GM15510 (cell line): ENCODE results near the gene PTPN6.
A peak's percentile ranks its signal among the peaks of the same experiment; 100 is the strongest.

ENCODE experiments used
- POLR2A ChIP-seq: IDR thresholded peaks from 3 replicates; pipeline ENCODE4 v1.6.1; 2011; ENCODE audit warnings: borderline replicate concordance; ENCODE audit not compliant: insufficient read length; ENCODE audit errors: extremely low read depth

PTPN6 gene

DNA sequence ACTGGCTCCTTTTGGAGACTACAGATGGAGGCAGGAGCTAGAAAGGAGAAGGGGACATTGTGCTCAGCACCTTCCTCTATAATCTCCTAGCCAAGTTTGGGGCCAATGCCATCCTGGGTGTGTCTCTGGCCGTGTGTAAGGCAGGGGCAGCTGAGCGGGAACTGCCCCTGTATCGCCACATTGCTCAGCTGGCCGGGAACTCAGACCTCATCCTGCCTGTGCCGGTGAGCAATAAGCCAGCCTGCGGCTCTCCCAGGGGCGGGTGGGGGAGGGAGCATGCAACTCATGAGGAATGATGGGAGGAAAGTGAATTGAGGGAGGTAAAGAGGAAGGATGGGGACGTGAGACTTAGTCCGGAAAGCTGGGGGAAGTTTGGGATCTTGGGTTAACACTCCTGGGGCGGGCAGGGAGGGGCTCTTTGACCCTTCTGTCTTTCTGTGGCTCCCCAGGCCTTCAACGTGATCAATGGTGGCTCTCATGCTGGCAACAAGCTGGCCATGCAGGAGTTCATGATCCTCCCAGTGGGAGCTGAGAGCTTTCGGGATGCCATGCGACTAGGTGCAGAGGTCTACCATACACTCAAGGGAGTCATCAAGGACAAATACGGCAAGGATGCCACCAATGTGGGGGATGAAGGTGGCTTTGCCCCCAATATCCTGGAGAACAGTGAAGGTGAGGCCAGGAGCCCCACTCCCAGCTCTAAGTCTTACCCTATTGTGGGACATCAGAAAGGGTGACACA, 33.5 kb upstream of the PTPN6 start:
- TF ChIP-seq POLR2A: no peak

DNA sequence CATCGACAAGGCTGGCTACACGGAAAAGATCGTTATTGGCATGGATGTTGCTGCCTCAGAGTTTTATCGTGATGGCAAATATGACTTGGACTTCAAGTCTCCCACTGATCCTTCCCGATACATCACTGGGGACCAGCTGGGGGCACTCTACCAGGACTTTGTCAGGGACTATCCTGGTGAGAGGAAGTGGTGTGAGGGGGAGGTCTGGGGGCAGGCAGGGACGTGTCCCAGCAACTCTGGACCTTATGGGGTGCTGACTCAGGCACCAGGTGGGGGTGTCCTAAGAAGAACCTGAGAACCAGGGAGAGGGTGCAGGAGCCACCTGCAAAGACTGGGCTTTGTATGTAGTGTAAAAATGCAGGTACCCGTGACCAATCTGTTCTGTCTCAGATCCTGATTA, 31.6 kb upstream of the PTPN6 start:
- TF ChIP-seq POLR2A: no peak

DNA sequence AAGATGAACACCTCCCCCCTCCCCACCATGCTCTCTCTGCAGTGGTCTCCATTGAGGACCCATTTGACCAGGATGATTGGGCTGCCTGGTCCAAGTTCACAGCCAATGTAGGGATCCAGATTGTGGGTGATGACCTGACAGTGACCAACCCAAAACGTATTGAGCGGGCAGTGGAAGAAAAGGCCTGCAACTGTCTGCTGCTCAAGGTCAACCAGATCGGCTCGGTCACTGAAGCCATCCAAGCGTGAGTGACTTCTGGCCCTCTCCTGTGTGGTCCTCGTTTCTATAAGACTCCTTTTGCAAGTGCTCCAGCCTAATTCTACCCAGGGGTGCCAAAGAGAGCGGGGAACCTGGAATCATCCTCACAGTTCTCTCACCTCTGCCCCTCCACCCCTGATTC, 29.6 kb upstream of the PTPN6 start:
- no peak for TF ChIP-seq POLR2A

DNA sequence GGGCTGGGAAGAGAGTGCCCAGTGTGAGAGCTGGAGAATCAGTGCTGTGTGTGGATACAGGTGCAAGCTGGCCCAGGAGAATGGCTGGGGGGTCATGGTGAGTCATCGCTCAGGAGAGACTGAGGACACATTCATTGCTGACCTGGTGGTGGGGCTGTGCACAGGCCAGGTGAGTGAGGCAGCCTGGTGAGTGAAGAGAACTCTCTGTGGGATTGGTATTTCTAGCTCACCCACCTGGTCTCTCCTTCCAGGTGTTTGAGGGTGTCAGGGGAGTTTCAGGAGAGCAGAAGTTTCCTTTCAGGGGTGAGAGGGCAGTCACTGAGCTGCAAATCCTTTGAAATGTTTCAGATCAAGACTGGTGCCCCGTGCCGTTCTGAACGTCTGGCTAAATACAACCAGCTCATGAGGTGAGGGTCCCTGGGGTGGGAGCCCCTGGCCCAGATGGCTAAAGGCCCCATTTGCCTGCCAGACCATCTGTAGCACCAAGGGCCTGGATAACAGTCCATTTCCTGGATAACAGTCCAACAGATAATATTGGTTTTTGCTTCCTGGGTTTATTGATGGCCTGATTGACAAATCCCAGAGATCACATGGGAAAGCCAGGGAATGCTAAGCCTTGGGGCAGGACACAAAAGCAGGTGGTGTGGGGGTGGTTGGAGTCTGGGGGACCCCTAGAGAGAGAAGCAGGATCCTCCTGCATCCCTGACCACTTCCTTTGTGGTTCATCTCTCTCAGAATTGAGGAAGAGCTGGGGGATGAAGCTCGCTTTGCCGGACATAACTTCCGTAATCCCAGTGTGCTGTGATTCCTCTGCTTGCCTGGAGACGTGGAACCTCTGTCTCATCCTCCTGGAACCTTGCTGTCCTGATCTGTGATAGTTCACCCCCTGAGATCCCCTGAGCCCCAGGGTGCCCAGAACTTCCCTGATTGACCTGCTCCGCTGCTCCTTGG, 28.9 kb upstream of the PTPN6 start:
- no peak for TF ChIP-seq POLR2A

DNA sequence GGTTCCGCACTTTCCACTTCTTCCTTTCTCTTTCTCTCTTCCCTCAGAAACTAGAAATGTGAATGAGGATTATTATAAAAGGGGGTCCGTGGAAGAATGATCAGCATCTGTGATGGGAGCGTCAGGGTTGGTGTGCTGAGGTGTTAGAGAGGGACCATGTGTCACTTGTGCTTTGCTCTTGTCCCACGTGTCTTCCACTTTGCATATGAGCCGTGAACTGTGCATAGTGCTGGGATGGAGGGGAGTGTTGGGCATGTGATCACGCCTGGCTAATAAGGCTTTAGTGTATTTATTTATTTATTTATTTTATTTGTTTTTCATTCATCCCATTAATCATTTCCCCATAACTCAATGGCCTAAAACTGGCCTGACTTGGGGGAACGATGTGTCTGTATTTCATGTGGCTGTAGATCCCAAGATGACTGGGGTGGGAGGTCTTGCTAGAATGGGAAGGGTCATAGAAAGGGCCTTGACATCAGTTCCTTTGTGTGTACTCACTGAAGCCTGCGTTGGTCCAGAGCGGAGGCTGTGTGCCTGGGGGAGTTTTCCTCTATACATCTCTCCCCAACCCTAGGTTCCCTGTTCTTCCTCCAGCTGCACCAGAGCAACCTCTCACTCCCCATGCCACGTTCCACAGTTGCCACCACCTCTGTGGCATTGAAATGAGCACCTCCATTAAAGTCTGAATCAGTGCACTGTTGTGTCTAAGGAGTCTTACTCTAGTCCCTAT, 28.0 kb upstream of the PTPN6 start:
- TF ChIP-seq POLR2A: no peak

DNA sequence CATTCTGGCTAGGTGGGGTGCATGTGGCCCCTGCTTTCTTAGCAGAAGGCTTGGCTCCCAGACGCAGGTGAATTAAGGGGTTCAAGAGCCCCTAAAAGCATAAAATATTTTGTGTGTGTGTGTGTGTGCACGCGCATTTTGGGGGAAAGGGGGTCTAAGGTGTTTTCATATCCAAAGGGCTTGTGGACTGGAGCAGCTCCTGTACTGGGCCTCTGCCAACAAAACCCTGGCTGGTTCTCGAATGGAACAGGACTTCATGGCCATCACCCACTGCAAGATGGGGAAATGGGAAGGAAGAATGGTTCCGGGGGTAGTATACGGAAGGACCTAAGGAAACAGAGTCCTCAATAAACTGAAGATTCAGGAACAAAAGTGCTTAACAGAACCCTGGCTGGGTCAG, 27.3 kb upstream of the PTPN6 start:
- no peak for TF ChIP-seq POLR2A

DNA sequence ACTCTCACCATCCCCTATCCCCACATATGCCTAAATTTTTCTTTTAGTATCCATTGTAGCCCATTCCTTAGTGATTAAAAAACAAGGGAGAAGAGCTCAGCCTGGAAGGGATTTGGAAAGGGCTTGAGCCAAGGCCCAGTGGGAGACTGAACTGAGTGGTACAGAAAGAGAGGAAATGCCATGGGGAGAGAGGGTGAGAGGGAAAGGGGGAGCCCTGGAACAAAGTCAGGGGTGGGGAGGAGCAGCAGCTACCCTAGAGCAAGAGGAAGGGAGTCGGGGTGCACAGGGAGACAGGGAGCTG, 26.0 kb upstream of the PTPN6 start:
- no peak for TF ChIP-seq POLR2A

DNA sequence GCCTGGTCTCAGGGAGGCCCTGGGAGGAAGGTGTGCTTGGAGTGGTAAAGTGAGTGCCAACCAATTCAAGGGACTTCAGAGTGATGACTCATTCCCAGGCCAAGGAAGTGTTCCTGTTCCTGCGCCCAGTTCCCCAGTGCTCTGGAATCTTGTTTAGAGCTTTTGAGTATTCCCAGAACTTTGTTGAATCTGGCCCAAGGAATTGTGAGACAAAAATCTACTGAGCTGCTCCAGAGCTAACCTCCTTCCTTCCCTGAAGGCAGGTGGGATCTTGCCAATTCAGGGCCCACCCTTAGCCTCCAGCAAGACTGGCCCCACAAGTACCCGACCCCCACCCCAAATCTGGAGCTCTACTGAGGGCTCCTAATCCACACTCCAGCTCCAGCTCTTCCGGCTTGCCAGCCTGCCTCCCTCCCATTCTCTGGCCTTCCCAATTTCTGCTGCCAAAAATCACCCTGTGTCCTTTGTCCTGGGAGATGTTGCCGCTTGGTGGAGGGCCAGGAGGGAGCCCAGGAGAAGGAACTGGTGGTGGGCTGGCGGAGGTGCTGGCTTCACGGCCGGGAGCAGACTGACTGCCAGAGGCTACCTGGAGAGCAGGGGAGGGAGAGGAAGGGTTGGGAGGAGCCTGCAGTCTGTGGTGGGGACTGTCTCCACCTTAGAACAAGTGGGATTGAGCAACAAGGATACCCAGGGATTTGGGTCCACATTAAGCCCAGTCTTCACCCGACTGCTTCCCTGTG, 25.4 kb upstream of the PTPN6 start:
- TF ChIP-seq POLR2A: no peak

DNA sequence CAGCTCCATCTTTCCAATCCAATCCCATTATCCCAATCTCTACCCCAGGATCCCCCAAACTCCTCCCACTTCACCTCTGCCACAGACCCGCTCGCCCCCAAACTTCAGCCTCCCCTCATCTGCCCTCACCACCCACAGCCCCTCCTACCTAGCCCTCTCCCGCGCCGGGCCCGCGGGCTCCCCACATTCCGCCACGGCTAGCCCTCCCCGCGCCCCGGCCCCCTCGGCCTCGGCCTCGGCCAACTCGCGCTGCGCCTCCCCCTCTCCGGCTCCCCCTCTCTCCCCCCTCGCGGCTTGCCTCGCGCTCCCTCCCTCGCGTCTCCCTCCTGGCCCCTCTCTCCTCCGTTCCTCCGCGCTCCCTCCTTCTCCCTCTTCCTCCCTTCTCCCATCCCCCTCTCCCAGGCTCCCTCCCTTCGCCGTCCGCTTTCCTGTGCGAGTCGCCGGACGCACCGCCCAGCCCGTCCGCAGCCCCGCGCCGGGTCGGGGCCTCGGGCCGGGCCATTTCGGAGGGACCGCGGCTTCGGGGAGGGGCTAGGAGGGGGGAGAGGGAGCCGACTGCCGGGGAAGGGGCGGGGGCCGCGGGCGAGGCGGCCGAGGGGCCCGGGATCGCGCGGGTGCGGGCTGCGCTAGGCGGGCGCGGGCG, 23.7 kb upstream of the PTPN6 start, which contains the start of gene ATN1:
Gene ATN1 (plus strand): TSS at position 581 of the 643 bp plus-strand sequence. CDS start 6,043 bp downstream, outside the sequence.
- peak; percentile 43 for TF ChIP-seq POLR2A

DNA sequence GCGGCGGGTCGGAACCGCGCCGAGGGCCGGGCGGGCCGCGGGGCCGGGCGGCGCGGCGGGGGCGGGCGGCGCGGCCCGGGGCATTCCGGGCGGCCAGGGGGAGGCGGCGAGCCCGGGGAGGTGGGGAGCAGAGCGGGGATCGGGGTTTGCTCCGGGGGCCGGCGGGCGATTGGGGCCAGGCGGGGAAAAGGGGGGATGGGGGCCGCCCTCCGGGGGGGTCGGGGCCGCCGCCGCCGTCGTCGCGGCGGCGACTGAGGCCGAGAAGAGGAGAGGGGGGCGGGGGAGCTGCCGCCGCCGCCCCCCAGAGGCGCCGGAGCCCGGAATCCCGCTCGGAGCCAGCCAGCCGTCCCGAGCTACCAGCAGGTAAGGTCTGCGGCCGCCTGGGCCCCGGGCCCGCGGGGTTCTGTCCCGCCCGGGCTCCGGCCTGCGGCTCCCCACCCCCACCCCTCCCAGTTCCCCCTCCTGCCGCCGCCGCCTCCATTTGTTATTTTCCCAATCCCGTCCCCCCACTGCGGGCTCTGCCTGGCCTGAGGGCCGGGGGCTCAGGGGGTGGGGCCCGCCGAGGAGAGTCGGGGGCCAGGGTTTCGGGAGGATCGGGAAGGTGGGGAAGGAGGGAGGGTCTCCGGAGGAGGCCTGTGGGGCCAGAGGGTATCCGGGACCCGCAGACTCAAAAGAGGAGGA, 23.0 kb upstream of the PTPN6 start:
- TF ChIP-seq POLR2A: no peak

DNA sequence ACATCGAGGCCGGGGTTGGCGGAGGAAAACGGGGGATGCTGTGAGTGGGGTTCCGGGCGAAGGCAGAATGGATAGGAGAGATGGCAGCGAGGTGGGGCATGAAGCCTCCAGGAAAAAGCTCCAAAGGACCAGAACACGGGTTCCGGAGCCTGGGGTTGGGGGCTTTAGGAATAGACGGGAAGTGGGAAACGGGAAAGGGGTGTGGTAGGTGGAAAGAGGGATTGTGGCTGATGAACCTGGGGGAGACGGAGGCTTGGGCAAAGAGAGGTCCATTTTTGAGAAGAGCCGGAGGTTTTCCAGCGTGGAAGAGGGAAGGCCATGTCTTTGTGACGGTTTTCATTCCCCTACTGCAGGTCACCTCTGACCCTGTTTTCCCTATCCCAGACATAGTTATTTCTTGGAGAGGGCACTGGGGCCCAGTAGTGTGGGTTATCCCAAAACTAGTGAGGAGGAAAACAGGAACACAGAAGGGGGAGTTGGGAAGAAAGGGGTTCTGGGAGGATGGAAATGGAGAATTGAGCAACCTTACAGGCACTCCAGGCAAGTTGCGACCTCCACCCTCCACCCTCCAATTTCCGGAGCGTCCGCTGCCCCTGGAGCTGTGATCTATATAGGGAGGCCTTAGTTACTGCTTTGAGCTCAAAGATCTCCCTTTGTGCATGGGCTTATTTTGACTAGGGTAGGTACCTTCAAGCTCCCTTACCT, 22.3 kb upstream of the PTPN6 start:
- no peak for TF ChIP-seq POLR2A

DNA sequence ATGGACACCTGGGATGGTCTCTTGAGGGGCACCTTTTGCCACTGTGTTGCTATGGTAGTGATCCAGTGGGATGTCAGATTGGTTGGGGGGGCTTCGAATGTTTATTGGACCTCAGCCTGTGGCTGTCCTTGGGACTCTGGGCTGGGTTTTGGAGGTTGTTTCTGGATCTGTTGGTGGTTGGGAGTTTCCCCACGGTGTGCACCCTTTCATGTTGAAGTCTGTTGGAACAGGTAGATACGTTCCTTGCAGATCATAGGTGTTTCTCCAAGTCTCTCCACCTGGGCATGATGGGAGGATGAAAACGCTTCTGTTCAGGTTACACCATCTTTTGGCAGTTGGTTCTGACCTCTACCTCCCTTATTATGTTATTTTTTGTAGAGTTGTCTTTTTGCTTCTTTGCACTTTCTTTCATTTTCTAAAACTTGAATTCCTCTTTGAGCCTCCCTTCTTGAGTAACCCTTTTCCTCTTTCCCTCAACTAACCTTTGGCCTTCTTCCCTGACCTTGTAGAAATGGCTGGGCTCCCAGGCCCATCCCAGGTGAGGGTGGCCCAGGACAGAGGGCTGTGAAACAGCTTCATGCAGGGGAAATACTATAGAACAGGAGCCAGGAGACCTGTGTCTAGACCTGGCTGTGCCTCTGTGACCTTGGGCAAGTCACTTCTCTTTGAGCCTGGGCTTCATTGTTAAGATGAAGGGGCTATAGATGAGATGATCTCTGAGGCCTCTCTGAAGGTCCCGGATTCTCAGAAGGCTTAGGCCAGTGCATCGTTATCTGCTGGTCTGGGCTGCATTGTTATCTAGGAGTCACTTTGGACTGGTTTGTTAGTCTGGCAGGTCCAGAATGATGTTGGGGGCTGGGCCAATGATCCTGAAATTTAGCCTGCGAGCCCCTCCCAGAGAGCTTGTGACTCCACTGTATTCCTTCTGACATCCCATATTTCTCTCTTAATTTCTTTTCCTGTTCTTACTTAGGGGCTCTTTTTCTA, 21.4 kb upstream of the PTPN6 start:
- TF ChIP-seq POLR2A: no peak
